ENCODE measurements around the gene GEMIN7. TPM values are rescaled to one million over a fixed set of nuclear protein-coding genes. Genes with fewer than 3 reads are reported as not detected.

The GEMIN7 gene
- total and polyA plus RNA-seq, 2 of the 13 experiments (the other 11 are each of a cell fraction or from before 2014, with no cell fraction given) = 24.1 to 30.6 TPM

DNA sequence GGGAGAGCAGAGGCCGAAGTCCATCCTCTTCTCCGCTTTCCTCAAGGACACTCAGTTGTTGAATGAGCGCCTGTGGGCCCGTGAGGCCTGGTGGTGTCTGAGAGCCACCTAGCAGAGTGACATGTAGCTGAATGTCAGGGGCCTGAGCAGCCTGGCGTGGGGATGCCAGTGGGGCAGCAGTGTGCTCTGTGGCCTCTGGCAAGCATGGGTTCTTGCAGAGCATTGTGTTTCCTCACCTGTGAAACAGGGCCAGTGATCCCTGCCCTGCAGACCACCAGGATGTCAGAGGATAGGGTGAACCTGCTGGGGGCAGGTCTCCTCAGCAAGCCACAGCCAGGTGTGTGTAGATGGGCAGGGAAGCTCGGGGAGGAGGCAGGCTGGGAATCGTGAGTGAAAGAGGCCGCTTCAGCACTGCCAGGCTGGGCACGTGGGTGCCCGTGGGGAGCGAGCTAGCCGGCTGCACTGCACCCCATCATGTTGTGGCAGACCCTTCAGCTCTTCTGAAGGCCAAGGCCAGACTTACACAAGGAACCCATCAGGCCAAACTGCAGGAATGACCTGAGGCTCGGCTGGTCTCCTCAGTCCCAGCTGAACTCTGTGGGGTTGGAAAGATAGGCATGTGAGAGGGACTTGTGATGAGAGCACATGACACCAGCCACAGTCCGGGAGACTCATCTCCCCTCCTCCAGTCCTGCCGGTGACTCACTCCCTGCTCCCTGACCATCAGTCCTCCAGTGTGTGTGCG, 18.9 kb downstream of the GEMIN7 start (continued):
- TF ChIP-seq, protein P1, sequence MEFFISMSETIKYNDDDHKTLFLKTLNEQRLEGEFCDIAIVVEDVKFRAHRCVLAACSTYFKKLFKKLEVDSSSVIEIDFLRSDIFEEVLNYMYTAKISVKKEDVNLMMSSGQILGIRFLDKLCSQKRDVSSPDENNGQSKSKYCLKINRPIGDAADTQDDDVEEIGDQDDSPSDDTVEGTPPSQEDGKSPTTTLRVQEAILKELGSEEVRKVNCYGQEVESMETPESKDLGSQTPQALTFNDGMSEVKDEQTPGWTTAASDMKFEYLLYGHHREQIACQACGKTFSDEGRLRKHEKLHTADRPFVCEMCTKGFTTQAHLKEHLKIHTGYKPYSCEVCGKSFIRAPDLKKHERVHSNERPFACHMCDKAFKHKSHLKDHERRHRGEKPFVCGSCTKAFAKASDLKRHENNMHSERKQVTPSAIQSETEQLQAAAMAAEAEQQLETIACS (CRISPR knock-in tag; IDR thresholded peaks at IDR 0.05) = no peak
- TF ChIP-seq RORA (CRISPR knock-in tag; IDR thresholded peaks at IDR 0.05) (no peak), SIX1 (CRISPR knock-in tag; IDR thresholded peaks at IDR 0.05; ENCODE audit: borderline replicate concordance) (no peak), ZNF550 (CRISPR knock-in tag; IDR thresholded peaks at IDR 0.05; ENCODE audit: borderline replicate concordance) (no peak), FOXP1 (IDR thresholded peaks at IDR 0.05) (no peak), FOXP1 (CRISPR knock-in tag; IDR thresholded peaks at IDR 0.05) (no peak), KDM5B (CRISPR knock-in tag; IDR thresholded peaks at IDR 0.05; ENCODE audit: borderline replicate concordance) (peak; percentile 66; the same call in 1 of the 2 replicates), EP300 (IDR thresholded peaks at IDR 0.05; ENCODE audit: low read depth in 2 of 2, low read length in 2 of 2) (peak in 1 of 2 experiments; percentile 34; a peak in 1 of 4 replicates), EP300 (CRISPR knock-in tag; IDR thresholded peaks at IDR 0.05; ENCODE audit: borderline replicate concordance) (no peak), ZNF207 (IDR thresholded peaks at IDR 0.05; ENCODE audit: borderline replicate concordance) (no peak), CHD2 (IDR thresholded peaks at IDR 0.05; ENCODE audit: low read depth, low read length) (no peak), ZBTB7B (CRISPR knock-in tag; IDR thresholded peaks at IDR 0.05) (0 out of 2 replicates have a peak, but pooled peaks have one; percentile 74), GATA4 (IDR thresholded peaks at IDR 0.05; ENCODE audit: borderline replicate concordance, low read depth) (no peak), ZNF430 (CRISPR knock-in tag; IDR thresholded peaks at IDR 0.05) (no peak), TEAD3 (CRISPR knock-in tag; optimal IDR thresholded peaks at IDR 0.05; ENCODE audit: borderline replicate concordance) (peak; percentile 51), BRD4 (CRISPR knock-in tag; IDR thresholded peaks at IDR 0.05) (peak; percentile 55; the same call in 1 of the 2 replicates), ZNF354B (CRISPR knock-in tag; IDR thresholded peaks at IDR 0.05) (no peak)
- TF ChIP-seq, protein P2, sequence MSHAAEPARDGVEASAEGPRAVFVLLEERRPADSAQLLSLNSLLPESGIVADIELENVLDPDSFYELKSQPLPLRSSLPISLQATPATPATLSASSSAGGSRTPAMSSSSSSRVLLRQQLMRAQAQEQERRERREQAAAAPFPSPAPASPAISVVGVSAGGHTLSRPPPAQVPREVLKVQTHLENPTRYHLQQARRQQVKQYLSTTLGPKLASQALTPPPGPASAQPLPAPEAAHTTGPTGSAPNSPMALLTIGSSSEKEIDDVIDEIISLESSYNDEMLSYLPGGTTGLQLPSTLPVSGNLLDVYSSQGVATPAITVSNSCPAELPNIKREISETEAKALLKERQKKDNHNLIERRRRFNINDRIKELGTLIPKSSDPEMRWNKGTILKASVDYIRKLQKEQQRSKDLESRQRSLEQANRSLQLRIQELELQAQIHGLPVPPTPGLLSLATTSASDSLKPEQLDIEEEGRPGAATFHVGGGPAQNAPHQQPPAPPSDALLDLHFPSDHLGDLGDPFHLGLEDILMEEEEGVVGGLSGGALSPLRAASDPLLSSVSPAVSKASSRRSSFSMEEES (CRISPR knock-in tag; IDR thresholded peaks at IDR 0.05) = peak; percentile 90
- TF ChIP-seq, protein P3, sequence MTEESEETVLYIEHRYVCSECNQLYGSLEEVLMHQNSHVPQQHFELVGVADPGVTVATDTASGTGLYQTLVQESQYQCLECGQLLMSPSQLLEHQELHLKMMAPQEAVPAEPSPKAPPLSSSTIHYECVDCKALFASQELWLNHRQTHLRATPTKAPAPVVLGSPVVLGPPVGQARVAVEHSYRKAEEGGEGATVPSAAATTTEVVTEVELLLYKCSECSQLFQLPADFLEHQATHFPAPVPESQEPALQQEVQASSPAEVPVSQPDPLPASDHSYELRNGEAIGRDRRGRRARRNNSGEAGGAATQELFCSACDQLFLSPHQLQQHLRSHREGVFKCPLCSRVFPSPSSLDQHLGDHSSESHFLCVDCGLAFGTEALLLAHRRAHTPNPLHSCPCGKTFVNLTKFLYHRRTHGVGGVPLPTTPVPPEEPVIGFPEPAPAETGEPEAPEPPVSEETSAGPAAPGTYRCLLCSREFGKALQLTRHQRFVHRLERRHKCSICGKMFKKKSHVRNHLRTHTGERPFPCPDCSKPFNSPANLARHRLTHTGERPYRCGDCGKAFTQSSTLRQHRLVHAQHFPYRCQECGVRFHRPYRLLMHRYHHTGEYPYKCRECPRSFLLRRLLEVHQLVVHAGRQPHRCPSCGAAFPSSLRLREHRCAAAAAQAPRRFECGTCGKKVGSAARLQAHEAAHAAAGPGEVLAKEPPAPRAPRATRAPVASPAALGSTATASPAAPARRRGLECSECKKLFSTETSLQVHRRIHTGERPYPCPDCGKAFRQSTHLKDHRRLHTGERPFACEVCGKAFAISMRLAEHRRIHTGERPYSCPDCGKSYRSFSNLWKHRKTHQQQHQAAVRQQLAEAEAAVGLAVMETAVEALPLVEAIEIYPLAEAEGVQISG (CRISPR knock-in tag; IDR thresholded peaks at IDR 0.05) = peak; percentile 16; the same call in 1 of the 2 replicates
- TF ChIP-seq, protein P4, sequence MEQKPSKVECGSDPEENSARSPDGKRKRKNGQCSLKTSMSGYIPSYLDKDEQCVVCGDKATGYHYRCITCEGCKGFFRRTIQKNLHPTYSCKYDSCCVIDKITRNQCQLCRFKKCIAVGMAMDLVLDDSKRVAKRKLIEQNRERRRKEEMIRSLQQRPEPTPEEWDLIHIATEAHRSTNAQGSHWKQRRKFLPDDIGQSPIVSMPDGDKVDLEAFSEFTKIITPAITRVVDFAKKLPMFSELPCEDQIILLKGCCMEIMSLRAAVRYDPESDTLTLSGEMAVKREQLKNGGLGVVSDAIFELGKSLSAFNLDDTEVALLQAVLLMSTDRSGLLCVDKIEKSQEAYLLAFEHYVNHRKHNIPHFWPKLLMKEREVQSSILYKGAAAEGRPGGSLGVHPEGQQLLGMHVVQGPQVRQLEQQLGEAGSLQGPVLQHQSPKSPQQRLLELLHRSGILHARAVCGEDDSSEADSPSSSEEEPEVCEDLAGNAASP (CRISPR knock-in tag; IDR thresholded peaks at IDR 0.05; ENCODE audit: borderline replicate concordance) = no peak
- TF ChIP-seq, protein P5, sequence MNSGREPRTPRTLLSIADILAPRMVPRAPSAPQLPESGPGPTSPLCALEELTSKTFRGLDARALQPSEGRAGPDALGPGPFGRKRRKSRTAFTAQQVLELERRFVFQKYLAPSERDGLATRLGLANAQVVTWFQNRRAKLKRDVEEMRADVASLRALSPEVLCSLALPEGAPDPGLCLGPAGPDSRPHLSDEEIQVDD (CRISPR knock-in tag; IDR thresholded peaks at IDR 0.05; ENCODE audit: borderline replicate concordance) = no peak
- TF ChIP-seq, protein P6, sequence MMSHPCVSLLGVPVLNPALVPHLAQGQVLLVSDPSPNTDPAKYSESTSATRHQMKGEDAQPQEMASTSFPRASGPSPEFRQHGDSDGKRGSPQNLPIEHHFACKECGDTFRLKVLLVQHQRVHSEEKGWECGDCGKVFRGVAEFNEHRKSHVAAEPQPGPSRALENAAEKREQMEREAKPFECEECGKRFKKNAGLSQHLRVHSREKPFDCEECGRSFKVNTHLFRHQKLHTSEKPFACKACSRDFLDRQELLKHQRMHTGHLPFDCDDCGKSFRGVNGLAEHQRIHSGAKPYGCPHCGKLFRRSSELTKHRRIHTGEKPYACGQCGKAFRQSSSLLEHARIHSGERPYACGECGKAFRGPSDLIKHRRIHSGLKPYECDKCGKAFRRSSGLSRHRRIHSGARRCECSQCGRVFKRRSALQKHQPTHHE (CRISPR knock-in tag; IDR thresholded peaks at IDR 0.05; ENCODE audit: borderline replicate concordance) = no peak
